Stimulated activated CD4-positive, alpha-beta T cell treated with anti-CD3 and anti-CD28 coated beads, Interleukin-12 subunit alpha, Interleukin-12 subunit beta, amount 100 ng/mL, for 48 hours (primary cell): ENCODE results near the gene DOCK3.
"Not testable (repeated sequence)": the region's sequence is repeated elsewhere in the genome, so short reads cannot be mapped to it uniquely, and the experiment has no call there.

Source experiments
- DNase-seq, 3 donors: peaks; one replicate each; pipeline ENCODE4 v3.0.0-alpha.2; 2020; ENCODE audit warnings: low read depth in 2 of 3, low spot score in 1 of 3

The DOCK3 gene

DNA sequence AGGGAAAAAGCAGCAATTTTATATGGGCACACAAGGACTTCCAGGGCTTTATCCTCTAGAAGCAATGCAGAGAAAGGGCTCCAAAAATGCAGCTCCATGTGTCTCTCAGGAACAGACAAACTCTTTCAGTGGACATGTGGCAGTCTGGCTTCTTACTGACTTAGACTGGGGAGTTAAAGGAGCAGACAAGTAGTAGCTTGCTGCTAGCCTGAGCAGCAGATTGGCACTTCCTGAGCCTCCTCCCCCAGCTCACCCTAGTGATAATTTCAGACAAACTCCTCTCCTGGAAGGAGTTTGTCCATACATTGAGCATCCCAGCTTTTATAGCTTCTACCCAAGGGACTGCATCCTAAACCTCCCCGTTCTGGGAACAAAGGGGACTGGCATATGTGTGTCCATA, 608.7 kb downstream of the DOCK3 start:
- DNase-seq = no peak

DNA sequence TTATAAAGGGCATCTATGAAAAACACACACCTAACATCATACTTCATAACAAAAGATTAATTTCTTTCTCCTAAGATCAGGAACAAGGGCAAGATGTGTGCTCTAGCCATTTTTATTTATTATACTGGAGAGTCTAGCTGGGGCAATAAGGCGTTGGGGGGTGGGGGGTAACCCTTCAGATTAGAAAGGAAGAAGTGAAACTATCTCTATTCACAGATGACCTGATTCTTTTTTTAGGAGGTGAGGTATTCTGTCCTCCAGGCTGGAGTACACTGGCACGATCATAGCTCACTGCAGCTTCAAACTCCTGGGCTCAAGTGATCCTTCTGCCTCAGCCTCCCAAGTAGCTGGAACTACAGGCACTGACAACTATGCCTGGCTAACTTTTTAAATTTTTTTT, 620.9 kb downstream of the DOCK3 start:
- no peak for DNase-seq

DNA sequence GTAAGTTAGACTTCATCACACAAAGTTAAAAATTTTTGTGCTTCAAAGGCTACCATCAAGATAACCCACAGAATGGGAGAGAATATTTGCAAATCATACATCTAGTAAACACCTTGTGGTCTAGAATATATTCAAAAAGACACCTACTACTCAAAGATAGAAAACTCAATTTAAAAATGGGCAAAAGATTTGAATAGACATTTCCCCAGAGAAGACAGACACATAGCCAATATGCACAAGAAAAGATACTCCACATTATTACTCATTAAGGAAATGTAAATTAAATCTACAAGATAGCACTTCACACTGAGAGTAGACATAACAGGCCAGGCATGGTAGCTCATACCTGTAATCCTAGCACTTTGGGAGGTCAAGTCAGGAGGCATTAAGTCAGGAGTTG, 622.6 kb downstream of the DOCK3 start:
- DNase-seq = no peak

- DNase-seq = no peak
These were observed 629.5 kb downstream of the DOCK3 start for GRCh38 chr3:51304230-51304629.

DNA sequence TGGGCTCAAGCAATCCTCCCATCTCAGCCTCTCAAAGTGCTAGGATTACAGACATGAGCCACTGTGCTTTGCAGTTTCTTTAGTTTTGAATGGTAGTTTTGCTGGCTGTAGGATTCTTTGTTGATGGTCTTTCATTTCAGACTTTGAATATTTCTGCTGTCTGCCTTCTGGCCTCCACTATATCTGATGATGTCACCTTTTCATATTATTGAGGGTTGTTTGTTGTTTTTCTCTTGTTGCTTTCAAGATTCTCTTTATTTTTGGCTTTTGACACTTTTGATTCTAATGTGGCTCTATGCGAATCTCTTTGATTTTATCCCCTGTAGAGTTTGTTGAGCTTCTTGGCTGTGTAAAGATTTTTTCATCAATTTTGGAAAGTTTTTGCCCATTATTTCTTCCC, 631.4 kb downstream of the DOCK3 start:
- no peak for DNase-seq

- DNase-seq = no peak
These were observed 632.7 kb downstream of the DOCK3 start for GRCh38 chr3:51307458-51307857.

GRCh38 chr3:51307945-51308607, 633.3 kb downstream of the DOCK3 start:
- not testable (repeated sequence) for DNase-seq

- DNase-seq = no peak
These were observed 636.3 kb downstream of the DOCK3 start for GRCh38 chr3:51311055-51311454.

DNA sequence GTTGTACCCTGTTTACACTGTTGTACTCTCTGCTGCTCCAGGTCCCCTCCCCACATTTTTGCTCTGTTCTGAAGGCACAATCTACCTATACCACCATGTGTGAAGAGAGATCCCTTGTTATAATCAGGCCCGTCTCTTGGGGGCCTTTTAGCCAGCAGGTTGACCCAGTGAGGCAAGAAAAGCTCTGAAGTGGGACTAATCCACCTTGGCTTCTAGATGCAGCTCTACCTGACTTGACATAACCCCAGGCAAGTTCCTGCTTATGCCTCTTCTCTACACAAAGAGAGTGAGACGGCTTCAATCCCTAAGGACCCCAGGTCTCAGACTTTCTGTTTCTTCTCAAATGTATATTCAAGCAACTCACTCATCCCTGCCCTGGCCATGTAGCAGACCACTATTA, 653.5 kb downstream of the DOCK3 start:
- DNase-seq = no peak

- no peak for DNase-seq
These were observed 655.3 kb downstream of the DOCK3 start for GRCh38 chr3:51330046-51330445.

GRCh38 chr3:51332156-51332555, 657.4 kb downstream of the DOCK3 start:
- DNase-seq = no peak

DNA sequence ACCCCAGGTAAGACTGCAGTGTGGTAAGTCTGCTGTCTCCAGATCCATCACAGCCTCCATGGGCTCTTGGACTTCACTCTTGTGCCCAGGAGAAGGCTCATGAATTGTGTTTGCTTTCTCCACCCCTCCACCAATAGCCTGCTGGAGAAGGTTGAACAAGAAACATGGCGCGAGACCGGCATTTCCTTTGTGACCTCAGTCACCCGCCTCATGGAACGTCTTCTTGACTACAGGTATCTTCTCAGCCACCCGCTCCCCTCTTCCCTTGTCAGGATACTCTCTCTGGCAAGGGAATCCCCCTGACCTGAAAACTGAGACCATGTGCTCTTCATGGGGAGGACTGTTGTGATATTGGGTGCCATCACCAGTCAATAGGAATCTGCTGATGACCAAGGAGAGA, 658.3 kb downstream of the DOCK3 start:
- DNase-seq = no peak

DNA sequence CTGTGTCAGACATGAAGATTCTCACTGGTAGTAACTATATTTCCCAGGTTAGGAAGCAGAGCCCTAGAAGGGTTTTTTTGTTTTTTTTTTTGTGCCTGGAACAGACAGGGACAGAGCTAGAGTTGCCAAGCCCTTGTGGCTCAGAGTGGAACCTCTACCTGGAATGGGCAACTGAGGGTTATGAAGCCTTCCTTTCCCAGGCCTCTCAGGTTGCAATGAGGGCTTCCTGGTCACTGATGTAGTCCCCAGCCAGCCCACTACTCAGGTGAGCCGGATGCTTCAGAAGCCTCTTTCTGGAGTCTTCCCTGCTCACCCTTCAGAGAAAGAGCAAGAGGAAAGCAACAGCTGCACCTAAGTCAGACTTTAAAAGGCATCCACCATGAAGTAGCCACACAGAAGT, 661.5 kb downstream of the DOCK3 start:
- no peak for DNase-seq

DNA sequence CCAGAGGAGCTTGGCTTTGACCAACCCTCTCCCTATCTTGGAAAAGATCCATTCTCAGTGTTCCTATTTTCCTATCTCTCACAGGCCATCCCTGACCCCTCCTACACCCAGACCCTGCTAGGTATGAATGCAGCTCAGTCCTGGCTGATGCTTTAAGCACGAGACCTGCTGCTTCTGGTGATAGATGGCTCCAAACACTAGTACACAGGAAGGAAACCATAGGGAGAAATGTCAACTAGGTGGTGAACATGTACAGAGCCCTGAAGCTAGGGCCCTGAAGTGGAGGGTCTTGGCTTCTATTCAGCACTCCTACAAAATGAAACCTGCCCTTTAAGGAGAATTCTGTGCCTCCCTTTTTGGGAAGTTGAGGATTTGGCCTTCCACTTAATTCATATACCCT, 662.9 kb downstream of the DOCK3 start:
- DNase-seq = no peak

DNA sequence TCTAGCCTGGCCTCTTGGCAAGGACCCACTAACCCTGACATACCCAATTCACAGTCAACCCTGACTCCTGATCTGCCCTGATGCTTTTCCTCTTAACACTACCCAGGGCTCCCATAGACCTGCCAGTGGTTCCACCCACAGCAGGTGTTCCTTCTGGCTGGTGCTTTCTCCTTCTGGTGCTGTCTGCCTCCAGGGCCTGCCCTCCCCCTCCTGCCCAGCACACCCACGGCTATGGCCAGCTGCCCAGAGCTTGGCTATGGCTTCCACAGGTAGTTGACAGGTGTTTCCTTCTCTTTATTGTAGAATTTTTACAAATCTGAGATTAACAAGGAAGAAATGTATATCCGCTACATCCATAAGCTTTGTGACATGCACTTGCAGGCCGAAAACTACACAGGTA, 663.9 kb downstream of the DOCK3 start:
- DNase-seq = no peak

GRCh38 chr3:51340013-51340829, 665.5 kb downstream of the DOCK3 start:
- DNase-seq = no peak

GRCh38 chr3:51340989-51341636, 666.4 kb downstream of the DOCK3 start:
- no peak for DNase-seq

DNA sequence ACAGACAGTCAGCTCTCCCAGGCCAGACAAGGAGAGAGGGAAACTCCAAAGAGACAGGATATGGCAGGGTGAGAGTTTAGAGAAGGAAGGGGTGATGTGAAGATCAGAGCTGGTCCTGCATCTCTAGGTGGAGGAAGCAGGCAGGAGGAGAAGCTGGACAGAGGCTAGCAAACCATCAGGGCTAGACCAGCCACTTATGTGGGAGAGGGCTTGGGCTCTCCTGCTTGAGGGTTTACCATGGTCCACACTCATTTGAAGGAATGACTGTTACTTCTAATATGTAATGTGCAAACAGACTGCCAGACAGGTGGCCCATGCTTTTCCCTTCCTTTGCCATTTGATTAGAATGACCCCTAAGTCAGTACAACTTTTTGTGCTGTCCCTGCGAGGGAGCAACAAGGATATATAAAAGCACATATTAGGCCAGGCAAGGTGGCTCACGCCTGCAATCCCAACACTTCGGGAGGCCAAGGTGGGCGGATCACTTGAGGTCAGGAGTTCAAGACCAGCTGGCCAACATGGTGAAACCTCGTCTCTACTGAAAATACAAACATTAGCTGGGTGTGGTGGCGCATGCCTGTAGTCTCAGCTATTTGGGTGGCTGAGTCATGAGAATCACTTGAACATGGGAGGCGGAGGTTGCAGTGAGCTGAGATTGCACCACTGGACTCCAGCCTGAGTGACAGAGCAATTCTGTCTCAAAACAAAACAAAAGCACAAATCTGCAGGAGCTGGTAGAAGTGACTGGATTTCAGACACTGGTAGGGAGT, 669.4 kb downstream of the DOCK3 start:
- DNase-seq = no peak

- DNase-seq = no peak
These were observed 676.0 kb downstream of the DOCK3 start for GRCh38 chr3:51350751-51351150.

DNA sequence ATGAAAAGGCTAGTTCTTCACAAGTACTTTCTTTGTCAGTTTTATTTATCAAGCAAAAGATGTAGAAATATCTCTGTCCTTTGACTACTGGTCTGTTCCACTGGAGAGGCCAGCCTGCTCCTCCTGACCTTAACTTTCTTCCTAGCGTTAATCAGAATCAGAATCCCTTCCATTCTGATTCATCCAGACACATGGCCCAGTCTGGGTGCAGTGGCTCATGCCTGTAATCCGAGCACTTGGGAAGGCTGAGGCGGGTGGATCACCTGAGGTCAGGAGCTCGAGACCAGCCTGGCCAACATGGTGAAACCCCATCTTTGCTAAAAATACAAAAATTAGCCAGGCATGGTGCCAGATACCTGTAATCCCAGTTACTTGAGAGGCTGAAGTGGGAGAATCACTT, 678.4 kb downstream of the DOCK3 start:
- no peak for DNase-seq

DNA sequence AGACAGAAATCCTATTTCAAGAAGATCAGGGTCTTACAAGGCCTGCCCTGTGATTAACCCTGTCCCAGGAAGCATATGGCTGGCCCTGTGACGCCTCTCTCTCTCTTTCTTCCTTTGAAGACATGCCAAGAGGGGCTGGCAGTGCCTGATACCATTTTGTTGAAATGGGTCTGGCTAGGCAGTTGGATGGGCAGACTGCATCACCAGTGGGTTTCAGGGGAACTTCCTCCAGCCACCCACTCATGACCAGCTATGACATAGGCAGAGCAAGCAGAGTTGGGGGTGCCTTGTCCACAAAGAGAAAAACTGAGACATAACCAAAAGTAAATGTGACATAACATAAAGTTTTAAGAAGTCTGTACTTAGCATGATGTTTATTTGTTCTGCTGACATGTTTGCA, 679.0 kb downstream of the DOCK3 start:
- no peak for DNase-seq

- DNase-seq = no peak
These were observed 679.4 kb downstream of the DOCK3 start for GRCh38 chr3:51354172-51354571.
